Upper lobe of left lung (tissue), 4 donors: Measurements from ENCODE around the gene TEX54.

Source experiments
- CTCF ChIP-seq, 6 experiments: fragments of 450-650 bp in 4 of 6; fragments of 200-600 bp in 2 of 6; sonication (generic) in 2 of 6; IDR thresholded peaks; one replicate each; pipeline ENCODE4 v1.5.1; 2016 to 2019; ENCODE audit warnings: antibody characterized with exemption in 6 of 6
- EP300 ChIP-seq, 4 donors: sonication (generic); formaldehyde crosslinking; IDR thresholded peaks; one replicate each; pipeline ENCODE4 v1.5.1; 2017; ENCODE audit warnings: antibody characterized with exemption in 4 of 4, control low read depth in 2 of 4
- POLR2A ChIP-seq, 4 donors: fragments of 450-650 bp; IDR thresholded peaks; one replicate each; pipeline ENCODE4 v1.5.1; 2016 to 2017; ENCODE audit warnings: antibody characterized with exemption in 4 of 4, mild to moderate bottlenecking in 2 of 4
- POLR2AphosphoS5 ChIP-seq, 2 donors: sonication (generic); formaldehyde crosslinking; IDR thresholded peaks; one replicate each; pipeline ENCODE4 v1.5.1; 2017; ENCODE audit warnings: antibody characterized with exemption in 2 of 2

- no peak for TF ChIP-seq CTCF (IDR thresholded peaks at IDR 0.05)
- no peak for TF ChIP-seq POLR2A (IDR thresholded peaks at IDR 0.05)
- no peak for TF ChIP-seq EP300 (IDR thresholded peaks at IDR 0.05)
- no peak for TF ChIP-seq POLR2AphosphoS5 (IDR thresholded peaks at IDR 0.05)
These were observed 31.2 kb upstream of the TEX54 start for GRCh38 chr11:62863687-62864335.
